H1 (cell line): ENCODE data around the gene CHRM1. TPM values are rescaled to one million over a fixed set of nuclear protein-coding genes. Genes with fewer than 3 reads are reported as not detected.

Experiments
- CTCF ChIA-PET: fragments of 300-600 bp; sonication (Branson Sonifier 250); formaldehyde crosslinking; loops from one replicate; lab custom pipeline; 2021; ENCODE audit not compliant: partially characterized antibody; lab: Charles Lee
- POLR2A ChIA-PET: fragments of 300-600 bp; sonication (Branson Sonifier 250); formaldehyde crosslinking; loops from one replicate; lab custom pipeline; 2021; ENCODE audit warnings: inconsistent platforms; ENCODE audit not compliant: partially characterized antibody; lab: Charles Lee
- DNase-seq, 2 experiments: peaks; one replicate each; pipeline versions ENCODE4 v3.0.0 to v3.0.0-alpha.2; 2010 to 2022; ENCODE audit warnings: low spot score in 2 of 2, low read depth in 1 of 2, mixed read lengths in 1 of 2
- FAIRE-seq: peaks from 2 replicates; lab custom pipeline; 2011; peaks lifted over from hg19 to GRCh38; lab: Jason Lieb, UNC
- H2AFZ ChIP-seq: 2 replicates; pipeline ENCODE4 v1.8.1; 2012; ENCODE audit warnings: low read length, inconsistent platforms
- H2AK5ac ChIP-seq: 2 replicates; pipeline ENCODE4 v1.6.1; 2013; ENCODE audit warnings: low read depth, low read length
- H2BK120ac ChIP-seq: replicated peaks from 2 replicates; pipeline ENCODE3; 2013; ENCODE audit warnings: low read depth, low read length, inconsistent platforms
- H2BK12ac ChIP-seq: 2 replicates; pipeline ENCODE4 v1.6.1; 2013; ENCODE audit warnings: low read depth, low read length
- H2BK15ac ChIP-seq: 2 replicates; pipeline ENCODE4 v1.6.1; 2013; ENCODE audit warnings: low read length
- H2BK20ac ChIP-seq: 2 replicates; pipeline ENCODE4 v1.6.1; 2013; ENCODE audit warnings: low read length
- H2BK5ac ChIP-seq: 2 replicates; pipeline ENCODE4 v1.6.1; 2013; ENCODE audit warnings: low read depth, low read length
- H3K14ac ChIP-seq: 2 replicates; pipeline ENCODE4 v1.6.1; 2013; ENCODE audit warnings: inconsistent platforms; ENCODE audit not compliant: insufficient read length
- H3K18ac ChIP-seq: 2 replicates; pipeline ENCODE4 v1.6.1; 2013; ENCODE audit warnings: low read length; ENCODE audit errors: extremely low read depth
- H3K23ac ChIP-seq: 2 replicates; pipeline ENCODE4 v1.6.1; 2013; ENCODE audit warnings: inconsistent platforms; ENCODE audit not compliant: insufficient read length
- H3K23me2 ChIP-seq: 2 replicates; pipeline ENCODE4 v1.6.1; 2013; ENCODE audit warnings: low read depth, low read length
- H3K27ac ChIP-seq: 2 replicates; pipeline ENCODE4 v1.6.1; 2011; ENCODE audit warnings: low read depth, low read length, inconsistent platforms
- H3K27me3 ChIP-seq, 4 experiments: replicated peaks in 1 of 4; 1 replicate in 1 of 4; 2 replicates in 3 of 4; pipeline versions ENCODE4 v1.6.1 to v1.8.1; 2011 to 2013; ENCODE audit warnings: low read length in 3 of 4, mild to moderate bottlenecking in 3 of 4, inconsistent platforms in 2 of 4, mixed read lengths in 2 of 4, moderate library complexity in 1 of 4; ENCODE audit not compliant: control insufficient read depth in 3 of 4, insufficient read depth in 3 of 4; ENCODE audit errors: extremely low read depth in 1 of 4
- H3K36me3 ChIP-seq, 4 experiments: 2 replicates each; pipeline versions ENCODE4 v1.6.1 to v1.8.1; 2011 to 2013; ENCODE audit warnings: mild to moderate bottlenecking in 4 of 4, low read length in 3 of 4, moderate library complexity in 2 of 4, control low read depth in 1 of 4, inconsistent platforms in 1 of 4; ENCODE audit not compliant: insufficient read depth in 4 of 4, control insufficient read depth in 2 of 4
- H3K4ac ChIP-seq: replicated peaks from 2 replicates; pipeline ENCODE3; 2013; ENCODE audit warnings: low read length, low read depth, mixed read lengths, inconsistent platforms; ENCODE audit not compliant: insufficient read length
- H3K4me1 ChIP-seq, 4 experiments: replicated peaks in 1 of 4; 1 replicate in 1 of 4; 2 replicates in 3 of 4; pipeline versions ENCODE4 v1.6.1 to v1.8.1; 2011 to 2013; ENCODE audit warnings: low read length in 3 of 4, inconsistent platforms in 2 of 4, mixed read lengths in 1 of 4; ENCODE audit not compliant: insufficient read depth in 4 of 4, control insufficient read depth in 3 of 4
- H3K4me2 ChIP-seq, 2 experiments: 2 replicates each; pipeline versions ENCODE4 v1.6.1 to v1.8.1; 2011 to 2013; ENCODE audit warnings: low read depth in 2 of 2, low read length in 2 of 2, control low read depth in 1 of 2, inconsistent platforms in 1 of 2, mild to moderate bottlenecking in 1 of 2; ENCODE audit not compliant: insufficient read depth in 1 of 2
- H3K4me3 ChIP-seq, 4 experiments: fragments of 200-600, 300-600 bp in 1 of 4; sonication (generic), shearing (Covaris generic), sonication (Bioruptor Twin) in 1 of 4; 2 replicates each; pipeline versions ENCODE4 v1.5.1 to v1.8.1; 2011 to 2016; ENCODE audit warnings: low read length in 4 of 4, low read depth in 3 of 4, control low read depth in 2 of 4, inconsistent platforms in 2 of 4, mild to moderate bottlenecking in 2 of 4, mixed read lengths in 1 of 4, moderate library complexity in 1 of 4; ENCODE audit not compliant: insufficient read depth in 2 of 4; ENCODE audit errors: extremely low read depth in 1 of 4
- H3K56ac ChIP-seq: replicated peaks from 2 replicates; pipeline ENCODE3; 2013; ENCODE audit warnings: low read depth, mild to moderate bottlenecking, mixed read lengths, low read length, inconsistent platforms; ENCODE audit not compliant: insufficient read length
- H3K79me1 ChIP-seq: 2 replicates; pipeline ENCODE4 v1.6.1; 2013; ENCODE audit warnings: low read depth, low read length, control low read depth
- H3K79me2 ChIP-seq, 2 experiments: 2 replicates each; pipeline versions ENCODE4 v1.6.1 to v1.8.1; 2012 to 2013; ENCODE audit warnings: low read length in 2 of 2, mild to moderate bottlenecking in 2 of 2, inconsistent platforms in 1 of 2; ENCODE audit not compliant: insufficient read depth in 2 of 2, control insufficient read depth in 1 of 2
- H3K9ac ChIP-seq, 4 experiments: replicated peaks in 1 of 4; 1 replicate in 1 of 4; 2 replicates in 3 of 4; pipeline versions ENCODE4 v1.6.1 to v1.8.1; 2011 to 2013; ENCODE audit warnings: low read depth in 3 of 4, low read length in 3 of 4, control low read depth in 2 of 4, mild to moderate bottlenecking in 2 of 4, moderate library complexity in 2 of 4, inconsistent platforms in 1 of 4; ENCODE audit errors: extremely low read depth in 1 of 4
- H3K9me3 ChIP-seq, 2 experiments: 2 replicates each; pipeline versions ENCODE4 v1.6.1 to v1.8.1; 2012 to 2013; ENCODE audit warnings: mild to moderate bottlenecking in 2 of 2, moderate library complexity in 2 of 2, control low read depth in 1 of 2, inconsistent platforms in 1 of 2, low read depth in 1 of 2, low read length in 1 of 2, mixed read lengths in 1 of 2; ENCODE audit not compliant: insufficient read depth in 2 of 2
- H4K20me1 ChIP-seq, 2 experiments: replicated peaks in 1 of 2; 2 replicates each; pipeline versions ENCODE3 to v1.8.1; 2011 to 2013; ENCODE audit warnings: inconsistent platforms in 2 of 2, low read length in 2 of 2, mild to moderate bottlenecking in 1 of 2; ENCODE audit not compliant: insufficient read depth in 2 of 2, control insufficient read depth in 1 of 2
- H4K5ac ChIP-seq: 2 replicates; pipeline ENCODE4 v1.6.1; 2013; ENCODE audit warnings: low read length, low read depth, mixed read lengths, inconsistent platforms; ENCODE audit not compliant: insufficient read length
- H4K8ac ChIP-seq: 2 replicates; pipeline ENCODE4 v1.8.0; 2013; ENCODE audit warnings: mild to moderate bottlenecking, moderate library complexity, low read length, inconsistent platforms; ENCODE audit not compliant: insufficient read depth; ENCODE audit errors: extremely low read depth
- H4K91ac ChIP-seq: replicated peaks from 2 replicates; pipeline ENCODE3; 2013; ENCODE audit warnings: low read length, mixed read lengths, inconsistent platforms; ENCODE audit not compliant: insufficient read length
- ATF2 ChIP-seq: IDR thresholded peaks from 2 replicates; pipeline ENCODE4 v1.6.1; 2012; ENCODE audit warnings: low read length, inconsistent platforms
- BRCA1 ChIP-seq: IDR thresholded peaks from 2 replicates; pipeline ENCODE4 v1.6.1; 2012; ENCODE audit warnings: low read depth, low read length, improper control_type of control experiment
- EGR1 ChIP-seq: IDR thresholded peaks from 2 replicates; pipeline ENCODE4 v1.6.1; 2011; ENCODE audit warnings: low read depth, low read length, borderline replicate concordance
- EZH2 ChIP-seq: fragments of 200-600 bp; sonication (generic); IDR thresholded peaks from 2 replicates; pipeline ENCODE4 v1.7.1; 2012; ENCODE audit warnings: low read depth, mild to moderate bottlenecking, moderate library complexity, low read length, inconsistent platforms; ENCODE audit not compliant: severe bottlenecking
- GTF2F1 ChIP-seq: IDR thresholded peaks from 2 replicates; pipeline ENCODE4 v1.6.1; 2012; ENCODE audit warnings: low read depth, low read length, improper control_type of control experiment, borderline replicate concordance
- HDAC6 ChIP-seq: IDR thresholded peaks from one replicate; pipeline ENCODE4 v1.7.1; 2012; ENCODE audit warnings: low read depth, mild to moderate bottlenecking, inconsistent platforms, low read length, moderate library complexity
- KDM5A ChIP-seq: fragments of 200-600 bp; IDR thresholded peaks from 2 replicates; pipeline ENCODE4 v1.7.1; 2012; ENCODE audit warnings: mild to moderate bottlenecking, low read length, inconsistent platforms, mixed read lengths
- RBBP5 ChIP-seq: IDR thresholded peaks from 2 replicates; pipeline ENCODE4 v1.7.1; 2012; ENCODE audit warnings: low read depth, mild to moderate bottlenecking, inconsistent platforms, low read length, moderate library complexity, borderline replicate concordance
- TCF12 ChIP-seq: IDR thresholded peaks from 2 replicates; pipeline ENCODE4 v1.6.1; 2011; ENCODE audit warnings: low read depth, mild to moderate bottlenecking, low read length
- TEAD4 ChIP-seq: IDR thresholded peaks from 2 replicates; pipeline ENCODE4 v1.6.1; 2012; ENCODE audit warnings: low read depth, low read length, inconsistent platforms, mixed read lengths
- YY1 ChIP-seq: IDR thresholded peaks from 2 replicates; pipeline ENCODE4 v1.6.1; 2011; ENCODE audit warnings: low read depth, mild to moderate bottlenecking, low read length
- ZNF274 ChIP-seq: IDR thresholded peaks from 2 replicates; pipeline ENCODE4 v1.7.0; 2012; ENCODE audit warnings: low read length, borderline replicate concordance; ENCODE audit errors: extremely low read depth
- WGBS, 2 experiments: shearing (Covaris generic) in 1 of 2; methylation state at CpG; one replicate each; pipeline versions ENCODE4 v1.1.6 to v1.1.7; 2013 to 2015; ENCODE audit warnings: low lambda C conversion rate in 2 of 2, mixed read lengths in 2 of 2, inconsistent platforms in 1 of 2, low coverage in 1 of 2, missing lambda C conversion rate in 1 of 2; ENCODE audit not compliant: insufficient replicate concordance in 2 of 2, insufficient coverage in 1 of 2, insufficient read length in 1 of 2; ENCODE audit errors: extremely low coverage in 1 of 2, missing lambda C conversion rate in 1 of 2; 5-methylcytosine and 5-hydroxymethylcytosine counted together
- polyA plus RNA-seq, 7 experiments: library from polyadenylated mRNA; depleted of rRNA in 3 of 7; stranded (reverse) in 5 of 7; unstranded in 2 of 7; fragments of >200 nt in 5 of 7; fragments of 200-250 nt in 2 of 7; gene quantifications; 1 replicate in 5 of 7; 2 replicates in 1 of 7; 4 replicates in 1 of 7; pipeline versions ENCODE4 v1.2.1 to v1.2.3, GENCODE V29; 2011 to 2013; ENCODE audit warnings: missing spikeins in 2 of 7, mixed read lengths in 2 of 7
- total RNA-seq: library from RNA; stranded (reverse); fragmentation: NEBNext Ultra II Directional; extraction: Animal tissue kit (Norgen Biotek cat#: 25700); gene quantifications from 2 replicates; pipeline ENCODE4 v1.2.1, GENCODE V29; 2021

CHRM1 gene
- total and polyA plus RNA-seq, 2 of the 8 experiments (the other 6 are each of a cell fraction or from before 2014, with no cell fraction given), result 0.08 TPM; not detected in 1

- no peak overlapping the region for H2AFZ ChIP-seq
- no peak overlapping the region for H2BK15ac ChIP-seq
- POLR2A ChIA-PET, result interaction anchor here (1.4 to 57.8 kb wide), 4 partner anchors 5 to 107 kb away, joined by 3 to 2104 read pairs (median 1185); partner anchors contain the start of genes CHRM1, SLC3A2 and WDR74
- no peak overlapping the region for H3K56ac ChIP-seq
- no peak overlapping the region for H3K14ac ChIP-seq
- CTCF ChIA-PET, result interaction anchor here (1.2 to 1.9 kb wide), 3 partner anchors 80 to 128 kb away, joined by 4 to 5 read pairs (median 5); no protein-coding TSS in a partner anchor
- no peak overlapping the region for H3K18ac ChIP-seq
- H3K9ac ChIP-seq, result no peak overlapping the region
- WGBS, 2 experiments, result 71% methylated on average over 6 of the region's 6 CpGs; no CpG with 5 or more reads in 1 of the 2 experiments
- H3K4ac ChIP-seq, result no peak overlapping the region
- H3K27me3 ChIP-seq, result no peaks in the 10 kb centered on the region
- H2BK120ac ChIP-seq, result no peak overlapping the region
- no peak overlapping the region for H2BK12ac ChIP-seq
- no peaks in the 10 kb centered on the region for H3K23me2 ChIP-seq
- H2AK5ac ChIP-seq, result no peak overlapping the region
- no peaks in the 10 kb centered on the region for H3K9me3 ChIP-seq
- no peaks in the 10 kb centered on the region for H3K36me3 ChIP-seq
- DNase-seq (no peak), FAIRE-seq (no peak)
- no peak overlapping the region for H4K8ac ChIP-seq
- peaks cover 0 to 4% (median 3%) of the 10 kb centered on the region in 4 experiments; a peak in 2 of 7 replicates for H3K4me1 ChIP-seq
- H3K23ac ChIP-seq, result no peak overlapping the region
- H2BK20ac ChIP-seq, result no peak overlapping the region
- H3K79me1 ChIP-seq, result no peaks in the 10 kb centered on the region
- no peak overlapping the region for H3K4me3 ChIP-seq
- H4K20me1 ChIP-seq, result no peaks in the 10 kb centered on the region
- H3K4me2 ChIP-seq, result no peak overlapping the region
- no peak overlapping the region for H2BK5ac ChIP-seq
- H3K79me2 ChIP-seq, result no peaks in the 10 kb centered on the region
- H3K27ac ChIP-seq, result no peak overlapping the region
- TF ChIP-seq TEAD4 (no peak), HDAC6 (no peak), KDM5A (no peak), EZH2 (no peak), BRCA1 (no peak), EGR1 (no peak), ATF2 (no peak), TCF12 (no peak), ZNF274 (no peak), GTF2F1 (no peak), RBBP5 (no peak), YY1 (no peak)
- no peak overlapping the region for H4K5ac ChIP-seq
- no peak overlapping the region for H4K91ac ChIP-seq
These were observed 25.7 kb downstream of the CHRM1 start for GRCh38 chr11:62895501-62895900.
